Measurements from ENCODE around the gene FAM111A. TPM values are rescaled to one million over a fixed set of nuclear protein-coding genes. Genes with fewer than 3 reads are reported as not detected.

The FAM111A gene
- total and polyA plus RNA-seq, 10 of the 15 experiments (the other 5 are each of a cell fraction or from before 2014, with no cell fraction given), result 26.6 to 95.0 (median 67.5) TPM

GRCh38 chr11:59142530-59143507 is at the start of gene FAM111A (continued):
- TF ChIP-seq ATF7 (IDR thresholded peaks at IDR 0.05; ENCODE audit: low read depth) (no peak), DPF2 (IDR thresholded peaks at IDR 0.05) (peak; percentile 77; the same call in 1 of the 2 replicates), ZBTB33 (IDR thresholded peaks at IDR 0.05) (no peak), SMAD5 (IDR thresholded peaks at IDR 0.05; ENCODE audit: low read depth) (no peak), PML (IDR thresholded peaks at IDR 0.05; ENCODE audit: low read length) (0 out of 2 replicates have a peak, but pooled peaks have one; percentile 32), ATF2 (IDR thresholded peaks at IDR 0.05; ENCODE audit: low read length) (no peak), GATAD2B (conservative IDR thresholded peaks at IDR 0.05; ENCODE audit: low read depth) (peak; percentile 65; the same call in 1 of the 2 replicates), ZNF687 (IDR thresholded peaks at IDR 0.05) (no peak), ZNF622 (IDR thresholded peaks at IDR 0.05) (no peak), SMC3 (IDR thresholded peaks at IDR 0.05; ENCODE audit: borderline replicate concordance, low read length) (peak; percentile 61; the same call in 1 of the 2 replicates), MXI1 (IDR thresholded peaks at IDR 0.05; ENCODE audit: low read depth, low read length) (peak; percentile 55), MTA2 (IDR thresholded peaks at IDR 0.05; ENCODE audit: low read depth) (peak; percentile 56; the same call in 1 of the 2 replicates), PBX3 (IDR thresholded peaks at IDR 0.05; ENCODE audit: insufficient replicate concordance, low read depth, low read length) (peak; percentile 36)
- TF ChIP-seq, protein P1, sequence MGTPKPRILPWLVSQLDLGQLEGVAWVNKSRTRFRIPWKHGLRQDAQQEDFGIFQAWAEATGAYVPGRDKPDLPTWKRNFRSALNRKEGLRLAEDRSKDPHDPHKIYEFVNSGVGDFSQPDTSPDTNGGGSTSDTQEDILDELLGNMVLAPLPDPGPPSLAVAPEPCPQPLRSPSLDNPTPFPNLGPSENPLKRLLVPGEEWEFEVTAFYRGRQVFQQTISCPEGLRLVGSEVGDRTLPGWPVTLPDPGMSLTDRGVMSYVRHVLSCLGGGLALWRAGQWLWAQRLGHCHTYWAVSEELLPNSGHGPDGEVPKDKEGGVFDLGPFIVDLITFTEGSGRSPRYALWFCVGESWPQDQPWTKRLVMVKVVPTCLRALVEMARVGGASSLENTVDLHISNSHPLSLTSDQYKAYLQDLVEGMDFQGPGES (IDR thresholded peaks at IDR 0.05), result no peak
- TF ChIP-seq, protein P2, sequence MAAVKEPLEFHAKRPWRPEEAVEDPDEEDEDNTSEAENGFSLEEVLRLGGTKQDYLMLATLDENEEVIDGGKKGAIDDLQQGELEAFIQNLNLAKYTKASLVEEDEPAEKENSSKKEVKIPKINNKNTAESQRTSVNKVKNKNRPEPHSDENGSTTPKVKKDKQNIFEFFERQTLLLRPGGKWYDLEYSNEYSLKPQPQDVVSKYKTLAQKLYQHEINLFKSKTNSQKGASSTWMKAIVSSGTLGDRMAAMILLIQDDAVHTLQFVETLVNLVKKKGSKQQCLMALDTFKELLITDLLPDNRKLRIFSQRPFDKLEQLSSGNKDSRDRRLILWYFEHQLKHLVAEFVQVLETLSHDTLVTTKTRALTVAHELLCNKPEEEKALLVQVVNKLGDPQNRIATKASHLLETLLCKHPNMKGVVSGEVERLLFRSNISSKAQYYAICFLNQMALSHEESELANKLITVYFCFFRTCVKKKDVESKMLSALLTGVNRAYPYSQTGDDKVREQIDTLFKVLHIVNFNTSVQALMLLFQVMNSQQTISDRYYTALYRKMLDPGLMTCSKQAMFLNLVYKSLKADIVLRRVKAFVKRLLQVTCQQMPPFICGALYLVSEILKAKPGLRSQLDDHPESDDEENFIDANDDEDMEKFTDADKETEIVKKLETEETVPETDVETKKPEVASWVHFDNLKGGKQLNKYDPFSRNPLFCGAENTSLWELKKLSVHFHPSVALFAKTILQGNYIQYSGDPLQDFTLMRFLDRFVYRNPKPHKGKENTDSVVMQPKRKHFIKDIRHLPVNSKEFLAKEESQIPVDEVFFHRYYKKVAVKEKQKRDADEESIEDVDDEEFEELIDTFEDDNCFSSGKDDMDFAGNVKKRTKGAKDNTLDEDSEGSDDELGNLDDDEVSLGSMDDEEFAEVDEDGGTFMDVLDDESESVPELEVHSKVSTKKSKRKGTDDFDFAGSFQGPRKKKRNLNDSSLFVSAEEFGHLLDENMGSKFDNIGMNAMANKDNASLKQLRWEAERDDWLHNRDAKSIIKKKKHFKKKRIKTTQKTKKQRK (IDR thresholded peaks at IDR 0.05; ENCODE audit: low read depth, low read length), result no peak

Data from GM12878 (cell line).